Choroid plexus epithelial cell (primary cell): ENCODE results near the gene JMJD1C.
"Not testable (repeated sequence)": the region's sequence is repeated elsewhere in the genome, so short reads cannot be mapped to it uniquely, and the experiment has no call there.

ENCODE experiments used
- DNase-seq: peaks from one replicate; pipeline ENCODE4 v3.0.0-alpha.2; 2010; ENCODE audit warnings: low read depth
- H3K4me3 ChIP-seq: 2 replicates; pipeline ENCODE4 v1.5.1; 2011; ENCODE audit warnings: low read depth, mild to moderate bottlenecking, control low read depth, low read length, moderate library complexity
- TF ChIP-seq, protein P1 (sequence below): conservative IDR thresholded peaks from 2 replicates; pipeline ENCODE4 v1.5.1; 2011; ENCODE audit warnings: low read depth, mild to moderate bottlenecking, control low read depth, inconsistent platforms, low read length, moderate library complexity

JMJD1C gene

DNA sequence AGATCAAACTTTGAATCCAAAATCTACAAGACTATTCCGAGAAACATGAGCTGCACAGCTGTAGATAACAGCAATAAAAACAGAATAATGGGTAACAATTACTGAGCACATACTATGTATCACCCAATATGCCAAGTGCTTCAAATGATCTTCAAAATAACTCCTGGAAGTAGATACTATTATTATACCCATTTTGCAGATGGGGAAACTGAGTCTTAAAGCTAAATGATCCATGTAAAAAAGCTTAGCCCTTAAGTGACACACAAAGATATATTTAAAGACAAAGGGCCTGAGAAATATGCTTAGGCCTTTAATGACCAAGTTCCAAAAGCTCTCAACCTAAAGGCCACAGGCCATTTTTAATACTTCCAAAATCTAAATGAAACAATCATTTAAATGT, 37.1 kb upstream of the JMJD1C start:
- H3K4me3 ChIP-seq: no peak overlapping the region
- no peak for DNase-seq
- TF ChIP-seq, protein P1, sequence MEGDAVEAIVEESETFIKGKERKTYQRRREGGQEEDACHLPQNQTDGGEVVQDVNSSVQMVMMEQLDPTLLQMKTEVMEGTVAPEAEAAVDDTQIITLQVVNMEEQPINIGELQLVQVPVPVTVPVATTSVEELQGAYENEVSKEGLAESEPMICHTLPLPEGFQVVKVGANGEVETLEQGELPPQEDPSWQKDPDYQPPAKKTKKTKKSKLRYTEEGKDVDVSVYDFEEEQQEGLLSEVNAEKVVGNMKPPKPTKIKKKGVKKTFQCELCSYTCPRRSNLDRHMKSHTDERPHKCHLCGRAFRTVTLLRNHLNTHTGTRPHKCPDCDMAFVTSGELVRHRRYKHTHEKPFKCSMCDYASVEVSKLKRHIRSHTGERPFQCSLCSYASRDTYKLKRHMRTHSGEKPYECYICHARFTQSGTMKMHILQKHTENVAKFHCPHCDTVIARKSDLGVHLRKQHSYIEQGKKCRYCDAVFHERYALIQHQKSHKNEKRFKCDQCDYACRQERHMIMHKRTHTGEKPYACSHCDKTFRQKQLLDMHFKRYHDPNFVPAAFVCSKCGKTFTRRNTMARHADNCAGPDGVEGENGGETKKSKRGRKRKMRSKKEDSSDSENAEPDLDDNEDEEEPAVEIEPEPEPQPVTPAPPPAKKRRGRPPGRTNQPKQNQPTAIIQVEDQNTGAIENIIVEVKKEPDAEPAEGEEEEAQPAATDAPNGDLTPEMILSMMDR: no peak

DNA sequence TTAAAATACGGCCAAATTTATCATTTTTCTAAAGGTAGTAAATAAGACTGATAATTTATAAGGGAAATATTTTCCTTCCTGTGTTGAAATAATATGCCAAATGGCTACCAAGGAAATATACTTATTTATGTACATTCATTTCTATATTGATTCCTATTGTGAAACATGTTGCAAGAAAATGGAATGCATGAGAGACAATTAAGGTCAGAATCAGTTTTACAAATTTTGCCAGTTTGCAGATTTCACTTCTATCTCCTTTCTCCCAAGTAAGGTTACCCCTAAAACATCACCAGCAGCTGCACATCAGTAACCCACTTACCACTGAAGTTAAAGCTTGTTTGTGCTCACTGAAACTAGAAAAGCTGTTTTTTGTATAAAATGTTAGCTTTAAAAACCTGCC, 36.2 kb upstream of the JMJD1C start:
- TF ChIP-seq, protein P1: no peak
- DNase-seq: no peak
- no peak overlapping the region for H3K4me3 ChIP-seq

DNA sequence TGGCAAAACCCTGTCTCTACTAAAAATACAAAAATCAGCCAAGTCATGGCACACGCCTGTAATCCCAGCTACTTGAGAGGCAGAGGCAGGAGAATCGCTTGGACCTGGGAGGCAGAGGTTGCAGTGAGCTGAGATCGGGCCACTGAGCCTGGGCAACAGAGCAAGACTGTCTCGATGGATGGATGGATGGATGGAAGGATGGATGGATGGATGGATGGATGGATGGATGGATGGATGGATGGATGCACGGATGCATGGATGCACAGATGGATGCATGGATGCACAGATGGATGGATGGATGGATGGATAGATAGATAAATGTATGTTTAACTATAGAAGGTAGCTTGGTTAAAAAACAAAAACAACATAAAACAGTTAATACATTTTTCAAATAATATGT, 34.8 kb upstream of the JMJD1C start:
- H3K4me3 ChIP-seq, DNase-seq: not testable (repeated sequence)

DNA sequence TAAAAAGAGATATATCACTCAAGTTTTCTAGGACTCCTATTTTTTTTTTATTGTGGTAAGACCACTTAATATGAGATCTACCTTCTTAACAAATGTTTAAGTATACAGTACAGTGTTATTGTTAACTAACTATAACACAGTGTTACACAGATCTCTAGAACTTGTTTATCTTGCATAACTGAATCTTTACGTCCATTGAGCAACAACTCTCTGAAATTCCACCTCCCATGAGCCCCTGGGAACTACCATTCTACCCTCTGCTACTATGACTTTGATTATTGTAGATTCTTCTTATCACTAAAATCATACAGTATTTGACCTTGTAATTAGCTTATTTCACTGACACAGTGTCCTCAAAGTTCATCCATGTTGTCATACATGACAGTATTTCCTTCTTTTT, 32.9 kb upstream of the JMJD1C start:
- H3K4me3 ChIP-seq: no peak overlapping the region
- peak; percentile 39 for DNase-seq
- TF ChIP-seq, protein P1: no peak

DNA sequence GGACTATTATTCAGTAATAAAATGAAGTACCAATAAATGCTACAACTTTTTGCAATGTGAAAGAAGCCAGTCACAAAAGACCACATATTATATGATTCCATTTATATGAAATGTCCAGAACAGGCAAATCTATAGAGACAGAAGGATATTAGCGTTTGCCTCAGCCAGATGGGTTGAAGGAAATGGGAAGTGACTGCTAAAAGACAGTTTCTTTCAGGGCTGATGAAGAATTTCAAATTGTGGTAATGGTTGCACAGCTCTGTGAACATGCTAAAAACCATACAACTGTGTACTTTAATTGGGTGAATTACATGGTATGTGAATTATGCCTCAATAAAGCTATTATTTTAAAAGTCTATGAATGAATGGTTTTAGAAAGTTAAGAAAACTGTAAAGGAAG, 31.5 kb upstream of the JMJD1C start:
- TF ChIP-seq, protein P1: no peak
- no peak for DNase-seq
- no peak overlapping the region for H3K4me3 ChIP-seq

DNA sequence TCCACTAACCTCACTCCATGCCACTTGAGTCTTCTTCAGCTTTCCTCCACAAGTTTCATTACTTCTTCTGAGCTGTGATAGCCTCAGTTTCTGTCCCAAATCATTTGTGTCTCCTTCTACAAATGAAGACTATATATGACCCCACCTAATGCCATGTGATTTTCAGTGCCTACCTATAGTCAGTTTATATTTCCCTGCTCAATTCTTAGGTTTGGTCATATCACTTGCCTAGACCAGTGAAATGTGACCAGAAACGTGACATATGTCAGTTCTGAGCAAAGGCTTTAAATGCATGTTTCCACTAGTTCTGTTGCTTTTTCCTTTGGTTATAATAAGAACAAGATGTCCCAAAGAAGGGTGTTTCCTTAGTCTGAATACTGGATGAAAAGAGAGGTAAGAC, 30.8 kb upstream of the JMJD1C start:
- H3K4me3 ChIP-seq: no peak overlapping the region
- TF ChIP-seq, protein P1: no peak
- no peak for DNase-seq

DNA sequence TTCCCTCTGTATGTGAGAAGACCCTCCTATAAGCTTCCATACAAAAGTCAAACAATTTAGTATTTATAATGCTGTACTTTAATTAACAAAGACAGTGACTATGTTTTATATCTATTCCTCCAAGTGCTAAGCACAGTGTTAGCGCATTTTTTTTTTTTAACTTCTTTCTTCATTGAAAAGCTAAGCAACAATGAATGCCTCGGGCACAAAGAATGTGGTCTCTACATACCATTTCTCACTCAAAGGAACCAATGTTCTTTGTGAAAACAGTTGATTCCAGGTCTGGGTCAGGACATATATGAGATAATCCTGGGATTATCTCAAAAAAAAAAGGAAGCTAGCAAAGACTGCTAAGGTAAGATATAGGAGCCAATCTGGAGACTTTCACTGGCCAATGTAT, 29.2 kb upstream of the JMJD1C start:
- no peak for DNase-seq
- H3K4me3 ChIP-seq: no peak overlapping the region
- TF ChIP-seq, protein P1: no peak

DNA sequence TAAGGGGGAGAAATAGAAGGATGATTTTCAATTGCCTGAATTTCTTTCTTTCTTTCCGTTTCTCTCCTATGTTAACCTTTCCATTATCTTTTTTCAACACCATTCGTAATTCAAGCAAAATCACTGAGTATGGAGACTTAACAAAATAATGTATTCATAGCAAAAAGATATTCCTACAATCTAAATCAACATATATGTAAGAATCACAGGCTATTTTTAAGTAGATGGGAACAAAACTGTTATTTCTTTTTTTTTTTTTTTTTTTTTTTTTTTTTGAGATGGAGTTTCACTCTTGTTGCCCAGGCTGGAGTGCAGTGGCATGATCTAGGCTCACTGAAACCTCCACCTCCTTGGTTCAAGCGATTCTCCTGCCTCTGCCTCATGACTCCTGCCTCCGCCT, 27.2 kb upstream of the JMJD1C start:
- TF ChIP-seq, protein P1: no peak
- no peak overlapping the region for H3K4me3 ChIP-seq
- no peak for DNase-seq

DNA sequence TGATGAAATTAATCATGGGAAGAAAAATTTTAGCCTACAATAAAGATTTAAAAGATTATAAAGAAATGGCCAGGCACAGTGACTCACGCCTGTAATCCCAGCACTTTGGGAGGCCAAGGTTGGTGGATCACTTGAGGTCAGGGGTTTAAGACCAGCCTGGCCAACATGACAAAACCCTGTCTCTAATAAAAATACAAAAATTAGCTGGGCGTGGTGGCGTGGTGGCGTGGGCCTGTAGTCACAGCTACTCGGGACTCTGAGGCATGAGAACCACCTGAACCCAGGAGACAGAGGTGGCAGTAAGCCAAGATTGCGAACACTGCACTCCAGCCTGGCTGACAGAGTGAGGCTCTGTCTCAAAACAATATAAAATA, 26.5 kb upstream of the JMJD1C start:
- DNase-seq: peak; percentile 37
- H3K4me3 ChIP-seq: not testable (repeated sequence)
